A673 (cell line): Measurements from ENCODE around the gene SPSB3. TPM values are rescaled to one million over a fixed set of nuclear protein-coding genes. Genes with fewer than 3 reads are reported as not detected.

Source experiments
- BruUV-seq: library from RNA; stranded (reverse); fragments of 400-500 nt; replicated peaks from 2 replicates; lab custom pipeline; 2021; lab: Mats Ljungman, UMichigan
- CTCF ChIA-PET: fragments of 300-600 bp; sonication (Branson Sonifier 250); formaldehyde crosslinking; loops from one replicate; lab custom pipeline; 2022; ENCODE audit warnings: antibody characterized with exemption; lab: Charles Lee
- POLR2A ChIA-PET: fragments of 300-600 bp; sonication (Branson Sonifier 250); formaldehyde crosslinking; loops from one replicate; lab custom pipeline; 2022; ENCODE audit warnings: antibody characterized with exemption; ENCODE audit not compliant: low non-redundant PET; lab: Charles Lee
- DNase-seq: peaks from one replicate; pipeline ENCODE4 v3.0.0-alpha.2; 2015; ENCODE audit warnings: low spot score
- H3K27ac ChIP-seq: fragments of 200-600 bp; sonication (generic); 2 replicates; pipeline ENCODE4 v1.5.1; 2016; ENCODE audit warnings: mixed run types, low read depth, mild to moderate bottlenecking, mixed read lengths, antibody characterized with exemption, low read length; ENCODE audit not compliant: poor library complexity, severe bottlenecking
- H3K27me3 ChIP-seq: fragments of 200-600 bp; sonication (generic); replicated peaks from 2 replicates; pipeline ENCODE4 v1.6.1; 2017; ENCODE audit warnings: mixed run types, low read depth, mild to moderate bottlenecking, mixed read lengths, antibody characterized with exemption, low read length; ENCODE audit not compliant: insufficient read depth, poor library complexity
- H3K36me3 ChIP-seq: fragments of 200-600 bp; sonication (generic); 2 replicates; pipeline ENCODE4 v1.6.1; 2016; ENCODE audit warnings: mixed run types, mild to moderate bottlenecking, mixed read lengths, antibody characterized with exemption, low read length; ENCODE audit not compliant: insufficient read depth, poor library complexity, severe bottlenecking
- H3K4me1 ChIP-seq: fragments of 200-600 bp; sonication (generic); 2 replicates; pipeline ENCODE4 v1.6.1; 2017; ENCODE audit warnings: mixed run types, mild to moderate bottlenecking, mixed read lengths, antibody characterized with exemption, low read length; ENCODE audit not compliant: insufficient read depth, poor library complexity, severe bottlenecking
- H3K4me3 ChIP-seq: fragments of 200-600 bp; sonication (generic); 2 replicates; pipeline ENCODE4 v1.5.1; 2016; ENCODE audit warnings: low read depth, mixed run types, mild to moderate bottlenecking, mixed read lengths, low read length; ENCODE audit not compliant: poor library complexity, severe bottlenecking
- H3K9me3 ChIP-seq: fragments of 200-600 bp; sonication (generic); 2 replicates; pipeline ENCODE4 v1.6.1; 2016; ENCODE audit warnings: mixed run types, low read depth, mild to moderate bottlenecking, mixed read lengths, antibody characterized with exemption, low read length; ENCODE audit not compliant: poor library complexity, severe bottlenecking
- EZH2 ChIP-seq: fragments of 200-600 bp; sonication (generic); IDR thresholded peaks from 2 replicates; pipeline ENCODE4 v1.6.1; 2017; ENCODE audit warnings: borderline replicate concordance, low read depth, mild to moderate bottlenecking, mixed read lengths, antibody characterized with exemption, low read length; ENCODE audit not compliant: poor library complexity, severe bottlenecking
- intact Hi-C: fragments of 100-400 bp; cut with micrococcal nuclease; formaldehyde crosslinking; loops from one replicate; pipeline ENCODE4 v1.10.0; 2022; ENCODE audit not compliant: unreplicated experiment
- total RNA-seq: library from RNA; stranded (reverse); gene quantifications from 2 replicates; pipeline ENCODE4 v1.2.3, GENCODE V29; 2021
- TF ChIP-seq, protein P1 (sequence below): fragments of 300-800, 200-600 bp; sonication (generic); conservative IDR thresholded peaks from 2 replicates; pipeline ENCODE4 v1.5.1; 2017; ENCODE audit warnings: low read depth, mild to moderate bottlenecking, antibody characterized with exemption, low read length, moderate library complexity, mixed read lengths

Gene SPSB3
- total RNA-seq, 1 experiment from 2014 or later, result 15.0 TPM

DNA sequence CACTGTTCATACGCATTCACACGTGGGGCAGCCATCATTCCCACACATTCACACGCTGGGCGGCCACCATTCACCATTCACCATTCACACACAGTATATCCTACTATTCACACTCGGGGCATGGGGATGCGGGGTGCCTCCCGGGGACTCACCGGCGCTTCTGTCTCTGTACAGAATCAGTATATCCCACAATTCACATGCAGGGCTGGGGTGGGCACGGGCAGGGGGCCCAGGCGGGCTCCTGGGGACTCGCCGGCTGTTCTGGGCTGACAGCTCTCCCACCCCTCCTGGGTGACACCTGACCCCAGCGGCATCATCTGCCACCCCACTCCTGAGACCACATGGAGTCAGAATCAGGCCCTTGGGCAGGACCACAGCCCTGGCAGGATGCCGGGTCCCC is 20.6 kb downstream of the SPSB3 start:
- CTCF ChIA-PET, result no interaction called here
- H3K36me3 ChIP-seq, result peaks cover 15% of the 10 kb centered on the region
- intact Hi-C loops, result no loop called here

DNA sequence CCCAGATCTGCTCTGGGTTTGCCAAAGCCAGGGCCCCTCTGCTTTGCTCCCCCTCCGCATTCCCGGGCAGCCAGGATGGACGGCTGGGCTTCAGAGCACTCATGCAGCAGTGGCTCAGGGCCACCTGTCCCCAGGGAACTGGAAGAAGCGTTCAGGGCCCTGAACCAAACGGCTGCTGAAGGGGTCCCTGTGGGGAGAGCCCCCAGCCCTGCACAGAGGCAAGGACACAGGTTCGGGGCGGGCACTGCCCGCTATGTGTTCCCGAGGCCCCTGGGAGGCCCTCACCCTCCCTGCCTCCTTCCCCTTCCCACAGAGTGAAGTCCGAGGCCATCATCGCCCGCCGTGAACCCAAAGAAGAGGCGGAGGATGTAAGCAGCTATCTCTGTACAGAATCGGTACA is 21.5 kb downstream of the SPSB3 start:
- no peak for DNase-seq
- Histone ChIP-seq H3K27ac (no peak overlapping the region), H3K4me3 (no peak overlapping the region), H3K27me3 (no peaks in the 10 kb centered on the region), H3K36me3 (peaks cover 13% of the 10 kb centered on the region), H3K4me1 (no peaks in the 10 kb centered on the region), H3K9me3 (no peaks in the 10 kb centered on the region)
- BruUV-seq, result no TSS peak
- ChIA-PET POLR2A (no interaction called here), CTCF (no interaction called here)
- TF ChIP-seq EZH2, result no peak
- TF ChIP-seq, protein P1, sequence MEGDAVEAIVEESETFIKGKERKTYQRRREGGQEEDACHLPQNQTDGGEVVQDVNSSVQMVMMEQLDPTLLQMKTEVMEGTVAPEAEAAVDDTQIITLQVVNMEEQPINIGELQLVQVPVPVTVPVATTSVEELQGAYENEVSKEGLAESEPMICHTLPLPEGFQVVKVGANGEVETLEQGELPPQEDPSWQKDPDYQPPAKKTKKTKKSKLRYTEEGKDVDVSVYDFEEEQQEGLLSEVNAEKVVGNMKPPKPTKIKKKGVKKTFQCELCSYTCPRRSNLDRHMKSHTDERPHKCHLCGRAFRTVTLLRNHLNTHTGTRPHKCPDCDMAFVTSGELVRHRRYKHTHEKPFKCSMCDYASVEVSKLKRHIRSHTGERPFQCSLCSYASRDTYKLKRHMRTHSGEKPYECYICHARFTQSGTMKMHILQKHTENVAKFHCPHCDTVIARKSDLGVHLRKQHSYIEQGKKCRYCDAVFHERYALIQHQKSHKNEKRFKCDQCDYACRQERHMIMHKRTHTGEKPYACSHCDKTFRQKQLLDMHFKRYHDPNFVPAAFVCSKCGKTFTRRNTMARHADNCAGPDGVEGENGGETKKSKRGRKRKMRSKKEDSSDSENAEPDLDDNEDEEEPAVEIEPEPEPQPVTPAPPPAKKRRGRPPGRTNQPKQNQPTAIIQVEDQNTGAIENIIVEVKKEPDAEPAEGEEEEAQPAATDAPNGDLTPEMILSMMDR, result no peak
- intact Hi-C loops, result no loop called here

More for the DNA sequence above, 20.6 kb downstream of the SPSB3 start:
- BruUV-seq, result no TSS peak
- no peak overlapping the region for H3K27ac ChIP-seq
- no peaks in the 10 kb centered on the region for H3K9me3 ChIP-seq
- no peak for TF ChIP-seq EZH2
- TF ChIP-seq, protein P1, result no peak
- no peaks in the 10 kb centered on the region for H3K4me1 ChIP-seq
- POLR2A ChIA-PET, result no interaction called here
- no peak for DNase-seq
- no peaks in the 10 kb centered on the region for H3K27me3 ChIP-seq
- no peak overlapping the region for H3K4me3 ChIP-seq

DNA sequence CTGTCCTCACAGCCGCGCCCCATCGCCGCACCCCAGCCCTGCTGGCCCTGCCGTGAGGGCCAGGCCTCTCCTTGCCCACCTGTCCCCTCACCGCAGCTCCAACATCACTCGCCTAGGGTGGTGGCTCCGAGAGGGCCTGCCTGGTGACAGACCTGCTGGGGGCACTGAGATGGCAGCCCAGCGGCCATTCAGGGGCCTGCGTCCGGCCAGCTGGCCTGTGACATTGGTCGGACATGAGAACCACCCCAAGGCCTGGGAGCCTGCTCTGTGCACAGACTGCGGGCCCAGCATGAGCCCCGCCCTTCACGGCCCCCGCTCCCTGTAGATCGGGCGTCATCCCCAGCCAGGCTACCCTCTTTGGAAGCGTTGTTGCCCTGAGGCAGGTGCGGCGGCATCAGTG is 22.9 kb downstream of the SPSB3 start:
- intact Hi-C loops, result no loop called here
- no peak overlapping the region for H3K27ac ChIP-seq
- H3K4me1 ChIP-seq, result no peaks in the 10 kb centered on the region
- H3K9me3 ChIP-seq, result no peaks in the 10 kb centered on the region
- TF ChIP-seq, protein P1, result no peak
- no peak for TF ChIP-seq EZH2
- no TSS peak for BruUV-seq
- DNase-seq, result no peak
- no peak overlapping the region for H3K4me3 ChIP-seq
- ChIA-PET CTCF (no interaction called here), POLR2A (no interaction called here)
- H3K27me3 ChIP-seq, result no peaks in the 10 kb centered on the region
- peaks cover 8% of the 10 kb centered on the region for H3K36me3 ChIP-seq
